ENCODE data around the gene CEP170.
"Not testable (repeated sequence)": the region's sequence is repeated elsewhere in the genome, so short reads cannot be mapped to it uniquely, and the experiment has no call there.

CEP170 gene

GRCh38 chr1:243230914-243231313 is 24.2 kb downstream of the CEP170 start:
- no peak for DNase-seq

DNA sequence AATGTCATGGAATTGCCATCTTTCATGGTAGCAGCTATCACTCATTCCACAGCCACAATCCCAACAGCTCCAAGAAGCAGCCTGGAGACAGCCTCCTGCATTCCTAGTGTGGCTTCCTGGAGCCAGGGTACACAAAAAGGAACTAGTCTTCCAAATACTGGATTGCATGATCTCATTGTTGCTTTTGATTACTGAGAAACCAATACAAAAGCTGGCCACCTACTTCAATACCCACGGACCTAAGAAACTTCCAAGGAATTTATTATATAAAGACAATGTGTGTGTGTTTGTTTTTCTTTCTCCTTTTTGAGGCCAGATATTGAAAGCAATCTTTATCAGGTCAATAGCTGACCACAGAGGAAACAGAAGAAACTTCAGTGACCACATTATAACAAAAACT is 25.6 kb downstream of the CEP170 start:
- DNase-seq: no peak

- DNase-seq: no peak
These were observed 27.5 kb downstream of the CEP170 start for GRCh38 chr1:243227622-243228021.

- no peak for DNase-seq
These were observed 37.0 kb downstream of the CEP170 start for GRCh38 chr1:243218059-243218458.

DNA sequence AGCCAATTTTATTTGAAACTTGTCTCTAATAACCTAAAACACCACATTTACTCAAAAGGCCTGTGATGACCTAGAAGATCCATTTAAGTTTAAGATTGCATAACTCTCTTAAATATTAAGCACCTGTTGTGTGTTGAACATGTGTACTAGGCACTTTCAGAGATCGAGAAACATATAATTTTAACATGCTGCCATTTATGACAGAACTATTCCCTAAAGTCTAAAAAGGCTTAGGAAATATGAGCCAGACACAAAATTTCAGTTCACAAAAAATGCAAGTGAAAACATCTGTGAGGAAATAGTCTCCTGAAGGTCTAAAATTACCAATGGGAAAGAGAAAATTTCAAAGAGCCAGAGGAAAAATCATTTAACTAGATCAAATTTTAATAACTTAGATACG is 37.7 kb downstream of the CEP170 start:
- DNase-seq: no peak

GRCh38 chr1:243216741-243217140 is 38.3 kb downstream of the CEP170 start:
- DNase-seq: no peak

- not testable (repeated sequence) for DNase-seq
These were observed 39.7 kb downstream of the CEP170 start for GRCh38 chr1:243215276-243215875.

- DNase-seq: no peak
These were observed 41.9 kb downstream of the CEP170 start for GRCh38 chr1:243213045-243213787.

DNA sequence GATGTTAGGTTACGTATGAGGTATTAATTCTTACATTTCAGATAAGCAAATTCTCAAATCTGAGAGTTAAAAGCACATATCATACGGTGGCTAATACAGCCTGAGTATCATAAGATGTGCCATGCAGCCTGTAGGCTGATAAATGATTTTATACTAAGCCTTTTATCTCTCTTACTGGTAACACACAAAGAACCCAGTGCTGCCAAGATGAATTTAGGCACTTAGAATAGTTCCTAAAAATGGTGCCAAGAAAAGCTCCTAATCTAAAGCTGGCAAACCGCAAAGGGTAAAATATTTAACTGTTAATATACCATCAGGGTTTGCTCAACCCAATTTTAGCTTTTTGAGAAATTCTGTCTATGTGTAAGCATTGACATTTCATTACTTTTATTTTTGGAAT is 43.1 kb downstream of the CEP170 start:
- not testable (repeated sequence) for DNase-seq

- DNase-seq: not testable (repeated sequence)
These were observed 50.0 kb downstream of the CEP170 start for GRCh38 chr1:243205026-243205501.

DNA sequence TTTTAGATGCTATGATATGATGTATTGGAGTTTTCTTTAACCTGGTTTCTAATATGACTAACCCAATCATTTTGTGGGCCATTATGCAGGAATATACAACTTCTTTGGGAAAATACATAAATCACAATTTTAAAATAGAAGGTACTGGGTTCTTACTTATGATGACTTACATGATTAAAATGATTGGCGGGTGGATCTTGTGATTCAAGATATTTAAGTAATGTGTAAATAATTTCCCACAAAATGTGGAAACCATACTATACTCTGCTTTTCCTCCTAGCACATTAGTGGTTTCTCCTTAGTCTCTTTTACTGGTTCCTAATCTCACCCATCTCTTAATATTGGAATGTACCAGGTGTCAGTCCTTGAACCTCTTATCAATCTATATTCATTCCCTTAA is 50.7 kb downstream of the CEP170 start:
- not testable (repeated sequence) for DNase-seq

- DNase-seq: not testable (repeated sequence)
These were observed 51.9 kb downstream of the CEP170 start for GRCh38 chr1:243203196-243203595.

DNA sequence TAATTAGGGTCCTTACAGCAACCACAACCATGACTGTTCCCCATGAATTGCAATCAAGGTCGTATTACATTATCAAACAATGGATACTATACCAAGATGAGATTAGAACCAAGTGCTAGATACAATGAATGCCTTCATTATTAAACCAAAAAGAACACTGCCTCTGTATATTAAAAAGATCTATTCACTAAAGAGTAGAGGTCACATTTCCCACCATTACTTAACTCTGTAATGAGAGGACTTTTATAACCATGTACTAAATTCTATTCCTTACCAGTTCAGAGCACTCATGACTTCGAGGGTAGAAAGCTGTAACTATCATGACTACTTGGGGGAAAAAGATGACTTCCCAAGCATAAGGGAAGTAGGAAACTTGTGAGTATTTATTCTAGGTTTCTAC is 53.8 kb downstream of the CEP170 start:
- not testable (repeated sequence) for DNase-seq

GRCh38 chr1:243197524-243197923 is 57.6 kb downstream of the CEP170 start:
- DNase-seq: not testable (repeated sequence)

DNA sequence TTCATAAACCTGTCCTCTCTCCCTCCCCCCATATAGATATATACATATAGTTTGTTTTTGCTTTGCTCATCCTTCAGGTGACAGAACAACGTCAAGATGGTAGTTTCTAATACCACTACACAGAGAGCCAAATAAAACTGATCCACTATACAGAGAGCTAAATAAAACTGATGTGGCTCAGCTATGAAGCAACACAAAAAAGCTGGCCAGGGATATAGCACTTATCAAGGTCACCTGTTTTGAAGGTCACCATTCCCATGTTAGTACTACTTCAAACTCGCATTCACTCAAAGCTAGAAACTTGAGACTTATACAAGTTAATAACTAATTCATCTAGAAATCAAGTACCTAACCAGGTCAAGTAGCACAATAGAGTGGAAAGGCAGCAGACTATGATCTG is 61.8 kb downstream of the CEP170 start:
- DNase-seq: not testable (repeated sequence)

DNA sequence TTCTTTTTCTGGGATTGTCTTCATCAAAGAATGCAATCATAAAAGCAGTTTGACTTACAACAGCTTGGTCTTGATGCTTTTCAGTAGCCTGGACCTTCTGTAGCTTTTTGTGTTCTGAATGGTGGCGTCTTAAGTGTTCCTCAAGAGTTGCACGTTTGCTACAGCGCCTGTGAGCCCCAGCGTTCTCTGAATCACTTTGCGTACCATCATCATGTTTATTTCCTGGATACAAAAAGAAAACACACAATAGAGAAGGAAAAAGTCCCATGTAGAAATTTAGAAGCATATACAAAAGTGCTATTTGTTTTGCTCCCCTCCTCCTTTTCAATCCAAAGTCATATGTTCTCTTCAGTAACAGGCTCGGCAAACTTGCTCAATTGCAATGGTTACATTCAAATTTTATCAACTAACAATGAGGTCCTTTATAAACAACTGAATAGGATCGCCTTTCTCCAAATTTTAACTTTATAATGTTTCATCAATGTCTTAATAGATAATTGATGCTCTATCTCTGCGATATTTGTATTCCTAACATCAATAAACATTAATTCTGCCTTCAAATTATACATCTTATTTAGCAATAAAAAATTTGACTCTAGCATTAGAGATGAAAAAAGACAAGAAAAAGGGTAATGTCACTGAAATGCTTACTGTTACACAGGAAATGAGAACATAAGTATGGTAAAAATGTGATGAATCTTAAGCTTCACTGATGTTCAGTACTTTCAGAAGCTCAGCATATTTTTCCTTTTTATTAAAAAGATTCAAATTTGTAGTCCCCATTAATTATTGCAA is 68.7 kb downstream of the CEP170 start:
- not testable (repeated sequence) for DNase-seq

DNA sequence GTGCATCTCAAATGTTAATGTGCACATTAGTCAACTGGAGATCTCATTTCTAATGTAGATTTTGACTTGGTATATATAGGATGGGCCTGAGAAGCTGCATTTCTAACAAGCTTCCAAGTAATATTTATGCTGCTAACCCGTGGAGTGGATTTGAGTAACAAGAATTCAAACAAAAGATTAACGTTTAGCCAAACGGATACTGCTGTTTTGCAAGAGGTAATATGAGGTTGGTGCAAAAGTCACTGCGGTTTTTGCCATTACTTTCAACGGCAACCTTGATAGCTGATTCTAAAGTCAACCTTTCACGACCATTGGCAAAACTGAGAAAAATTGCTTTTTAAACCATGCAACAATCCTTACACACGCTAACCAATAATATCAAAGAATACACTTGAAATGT is 70.3 kb downstream of the CEP170 start:
- DNase-seq: not testable (repeated sequence)

GRCh38 chr1:243183661-243184060 is 71.4 kb downstream of the CEP170 start:
- not testable (repeated sequence) for DNase-seq

GRCh38 chr1:243183176-243183575 is 71.9 kb downstream of the CEP170 start:
- DNase-seq: not testable (repeated sequence)

DNA sequence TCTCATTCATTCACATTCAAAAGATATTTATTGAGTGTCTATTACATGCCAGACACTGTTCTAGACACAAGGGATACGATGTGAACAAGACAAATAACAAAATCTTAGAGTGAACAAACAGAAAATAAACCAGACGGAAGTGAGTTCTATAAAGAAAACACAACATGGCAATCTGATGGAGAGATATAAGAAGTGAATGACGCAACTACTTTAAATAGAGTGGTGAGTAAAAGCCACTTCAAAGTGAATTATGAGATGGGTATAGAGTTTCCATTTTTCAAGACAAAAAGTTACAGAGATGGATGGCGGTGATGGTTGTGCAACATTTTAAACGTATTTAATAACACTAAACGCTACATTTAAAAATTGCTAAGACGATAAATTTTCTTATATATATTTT is 75.4 kb downstream of the CEP170 start:
- no peak for DNase-seq

DNA sequence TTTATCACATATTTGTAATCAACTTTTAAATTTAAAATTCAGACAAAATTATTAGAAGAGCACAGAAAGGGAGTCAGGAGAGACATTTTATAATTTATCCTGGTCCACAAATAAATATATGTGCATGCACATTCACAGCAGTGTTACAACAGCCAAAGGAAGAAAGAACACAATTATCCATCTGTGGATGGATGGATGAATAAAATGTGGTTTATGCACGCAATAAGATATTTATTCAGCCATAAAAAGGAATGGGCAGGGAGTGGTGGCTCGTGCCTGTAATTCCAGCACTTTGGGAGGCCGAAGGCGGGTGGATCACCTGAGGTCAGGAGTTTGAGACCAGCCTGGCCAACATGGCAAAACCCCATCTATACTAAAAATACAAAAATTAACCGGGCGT is 77.3 kb downstream of the CEP170 start:
- not testable (repeated sequence) for DNase-seq

DNA sequence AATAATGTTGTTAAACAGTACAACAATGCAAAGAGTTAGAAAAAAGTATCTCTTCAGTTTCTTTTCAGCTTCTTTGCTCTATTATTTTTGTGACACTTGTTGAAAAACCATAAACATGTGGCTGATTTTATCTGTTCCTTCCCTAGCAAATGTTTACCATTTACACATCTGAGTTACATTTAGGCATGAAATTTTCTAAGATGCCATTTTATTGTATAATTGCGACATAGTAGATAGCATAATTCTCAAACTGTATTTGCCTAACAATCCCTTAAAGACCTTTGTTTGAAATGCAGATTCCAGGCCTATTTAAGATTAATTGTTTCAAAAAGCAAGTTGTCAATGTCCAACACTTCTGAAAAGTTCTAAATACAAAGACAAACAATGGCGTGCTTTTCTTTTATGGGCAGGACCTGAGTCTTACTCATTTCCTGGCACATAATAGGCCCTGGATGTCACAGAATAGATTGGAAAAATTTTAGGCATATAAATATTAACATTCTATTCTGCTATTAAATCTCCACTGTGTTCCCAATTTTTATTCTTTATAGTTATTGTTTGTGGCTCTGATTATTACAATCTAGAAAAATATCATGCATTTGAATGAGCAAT is 81.2 kb downstream of the CEP170 start:
- not testable (repeated sequence) for DNase-seq

GRCh38 chr1:243164911-243165310 is 90.2 kb downstream of the CEP170 start:
- DNase-seq: not testable (repeated sequence)
